ENCODE data around the gene TNFAIP8L3. TPM values are rescaled to one million over a fixed set of nuclear protein-coding genes. Genes with fewer than 3 reads are reported as not detected.

The TNFAIP8L3 gene
- total RNA-seq, 2 experiments from 2014 or later: 0.17 to 0.20 TPM

DNA sequence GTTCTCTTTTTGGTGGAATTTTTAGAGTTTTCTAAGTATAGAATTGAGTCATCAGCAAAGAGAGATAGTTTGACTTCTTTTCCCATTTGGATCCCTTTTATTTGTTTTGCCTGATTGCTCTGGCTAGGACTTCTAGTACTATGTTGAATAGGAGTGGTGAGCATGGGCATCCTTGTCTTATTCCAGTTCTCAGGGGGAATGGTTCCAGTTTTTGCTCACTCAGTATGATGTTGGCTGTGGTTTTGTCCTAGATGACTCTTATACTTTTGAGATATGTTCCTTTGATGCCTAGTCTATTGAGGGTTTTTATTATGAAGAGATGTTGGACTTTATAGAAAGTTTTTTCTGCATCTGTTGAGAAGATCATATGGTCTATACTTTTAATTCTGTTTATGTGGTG is 72.5 kb downstream of the TNFAIP8L3 start:
- DNase-seq (no peak), ATAC-seq (ENCODE audit: low read depth) (no peak)
- no peak overlapping the region for H3K27ac Mint-ChIP-seq

DNA sequence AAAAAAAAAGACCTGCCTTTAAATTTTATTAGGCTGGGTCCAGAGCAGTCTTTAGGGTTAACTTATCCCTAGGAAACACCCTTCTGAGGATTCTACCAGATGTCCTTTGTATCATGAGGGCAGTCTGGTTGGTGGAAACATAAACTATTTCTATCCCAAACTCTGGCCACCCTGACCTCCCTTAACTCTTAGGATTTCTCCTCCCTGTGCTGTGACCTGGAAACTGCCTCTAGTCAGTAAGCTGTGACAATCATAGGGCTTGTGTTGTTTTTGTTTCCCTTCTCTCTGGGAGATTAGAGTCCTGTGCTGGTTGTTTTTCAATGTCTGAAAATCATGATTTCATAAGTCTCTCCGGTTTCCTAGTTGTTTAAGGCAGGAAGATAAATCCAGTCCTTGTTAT is 78.1 kb downstream of the TNFAIP8L3 start:
- Mint-ChIP-seq H3K9me3 (peaks cover 1% of the 10 kb centered on the region), H3K4me3 (no peak overlapping the region), H3K27me3 (no peaks in the 10 kb centered on the region), H3K36me3 (peaks cover 4% of the 10 kb centered on the region), H3K27ac (no peak overlapping the region), H3K4me1 (no peaks in the 10 kb centered on the region)
- DNase-seq (no peak), ATAC-seq (ENCODE audit: low read depth) (no peak)
- POLR2A ChIA-PET: no interaction called here

More for the DNA sequence above, 72.5 kb downstream of the TNFAIP8L3 start:
- H3K4me1 Mint-ChIP-seq: no peaks in the 10 kb centered on the region
- peaks cover 1% of the 10 kb centered on the region for H3K9me3 Mint-ChIP-seq
- POLR2A ChIA-PET: no interaction called here
- no peaks in the 10 kb centered on the region for H3K27me3 Mint-ChIP-seq
- H3K4me3 Mint-ChIP-seq: no peak overlapping the region
- peaks cover 2% of the 10 kb centered on the region for H3K36me3 Mint-ChIP-seq

GRCh38 chr15:51011212-51011611 is 83.5 kb downstream of the TNFAIP8L3 start:
- H3K4me3 Mint-ChIP-seq: no peak overlapping the region
- POLR2A ChIA-PET: interaction anchor here (0.6 kb wide), 1 partner anchor 62 kb away, joined by 3 read pairs; no protein-coding TSS in a partner anchor
- no peaks in the 10 kb centered on the region for H3K27me3 Mint-ChIP-seq
- H3K4me1 Mint-ChIP-seq: no peaks in the 10 kb centered on the region
- DNase-seq (no peak), ATAC-seq (ENCODE audit: low read depth) (no peak)
- H3K9me3 Mint-ChIP-seq: peaks cover 13% of the 10 kb centered on the region
- H3K36me3 Mint-ChIP-seq: peaks cover 36% of the 10 kb centered on the region
- H3K27ac Mint-ChIP-seq: no peak overlapping the region

- Mint-ChIP-seq H3K4me3 (no peak overlapping the region), H3K4me1 (no peaks in the 10 kb centered on the region), H3K9me3 (peaks cover 13% of the 10 kb centered on the region), H3K36me3 (peaks cover 49% of the 10 kb centered on the region), H3K27ac (no peak overlapping the region), H3K27me3 (no peaks in the 10 kb centered on the region)
- POLR2A ChIA-PET: no interaction called here
- ATAC-seq (ENCODE audit: low read depth): no peak
- no peak for DNase-seq
Observed at GRCh38 chr15:51007131-51007666, 87.5 kb downstream of the TNFAIP8L3 start.

Other genes with a start within 250 kb of the TNFAIP8L3 start
- 10 to 100 TPM; 16.5 to 18.8 TPM for gene AP4E1, start 186.2 kb downstream of the TNFAIP8L3 start, total RNA-seq
- gene CYP19A1, start 243.7 kb upstream of the TNFAIP8L3 start, total RNA-seq: not detected
- not detected for gene GLDN, start 246.7 kb upstream of the TNFAIP8L3 start, total RNA-seq